DMS153 treated with DMSO at 0.1 percent for 48 hours (cell line): ENCODE measurements around the gene ASAP3.

Experiments
- DNase-seq: peaks from one replicate; lab custom pipeline; 2025; ENCODE audit not compliant: unreplicated experiment; lab: John Stamatoyannopoulos, UW

Gene ASAP3

DNA sequence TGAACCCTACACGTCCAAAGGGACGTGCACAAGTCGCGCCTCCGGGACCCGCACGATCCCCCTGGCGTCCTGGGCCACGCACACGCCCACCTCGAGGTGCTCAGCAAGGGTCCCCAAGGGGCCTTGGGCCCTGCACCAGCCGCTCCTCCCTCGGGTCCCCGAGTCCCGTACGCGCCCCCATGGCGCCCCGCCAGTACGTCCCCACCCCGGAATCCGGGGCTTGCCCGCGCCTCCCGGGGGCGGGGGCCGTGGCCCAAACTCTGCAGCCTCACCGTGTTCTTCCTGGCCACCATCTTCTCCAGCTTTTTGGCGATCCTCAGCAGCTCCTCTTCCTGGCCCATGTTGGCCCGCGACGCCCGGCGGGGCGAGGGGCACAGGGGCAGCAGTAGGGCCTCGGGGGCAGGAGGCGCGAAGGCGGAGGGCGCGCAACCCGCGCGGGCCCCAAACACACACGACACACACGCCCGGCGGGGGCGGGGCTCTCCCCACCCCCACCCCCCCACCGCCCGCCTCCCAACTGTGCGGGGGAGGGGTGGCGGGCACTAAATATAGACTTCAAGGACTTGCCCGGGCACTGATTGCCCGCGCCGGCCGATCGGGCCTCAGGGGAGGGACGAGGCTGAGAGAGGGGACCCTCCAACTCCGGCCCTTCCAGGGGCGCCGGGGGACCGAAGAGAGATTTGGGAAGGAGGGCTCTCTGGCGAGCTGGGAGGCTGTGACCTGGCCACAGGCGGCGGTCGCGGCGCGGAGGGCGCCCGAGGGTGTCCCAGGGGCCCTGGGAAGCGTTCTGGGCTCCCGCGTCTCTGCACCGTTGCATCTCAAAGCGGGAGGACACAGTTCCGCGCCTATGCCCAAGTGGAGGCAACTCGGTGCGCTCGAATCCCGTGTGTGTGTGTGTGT is 59.4 kb downstream of the ASAP3 start, which contains the start of gene TCEA3:
Gene TCEA3 (minus strand): TSS at position 456 of the 900 bp plus-strand sequence. CDS start 115 bp downstream, at position 341.
- no peak for DNase-seq

DNA sequence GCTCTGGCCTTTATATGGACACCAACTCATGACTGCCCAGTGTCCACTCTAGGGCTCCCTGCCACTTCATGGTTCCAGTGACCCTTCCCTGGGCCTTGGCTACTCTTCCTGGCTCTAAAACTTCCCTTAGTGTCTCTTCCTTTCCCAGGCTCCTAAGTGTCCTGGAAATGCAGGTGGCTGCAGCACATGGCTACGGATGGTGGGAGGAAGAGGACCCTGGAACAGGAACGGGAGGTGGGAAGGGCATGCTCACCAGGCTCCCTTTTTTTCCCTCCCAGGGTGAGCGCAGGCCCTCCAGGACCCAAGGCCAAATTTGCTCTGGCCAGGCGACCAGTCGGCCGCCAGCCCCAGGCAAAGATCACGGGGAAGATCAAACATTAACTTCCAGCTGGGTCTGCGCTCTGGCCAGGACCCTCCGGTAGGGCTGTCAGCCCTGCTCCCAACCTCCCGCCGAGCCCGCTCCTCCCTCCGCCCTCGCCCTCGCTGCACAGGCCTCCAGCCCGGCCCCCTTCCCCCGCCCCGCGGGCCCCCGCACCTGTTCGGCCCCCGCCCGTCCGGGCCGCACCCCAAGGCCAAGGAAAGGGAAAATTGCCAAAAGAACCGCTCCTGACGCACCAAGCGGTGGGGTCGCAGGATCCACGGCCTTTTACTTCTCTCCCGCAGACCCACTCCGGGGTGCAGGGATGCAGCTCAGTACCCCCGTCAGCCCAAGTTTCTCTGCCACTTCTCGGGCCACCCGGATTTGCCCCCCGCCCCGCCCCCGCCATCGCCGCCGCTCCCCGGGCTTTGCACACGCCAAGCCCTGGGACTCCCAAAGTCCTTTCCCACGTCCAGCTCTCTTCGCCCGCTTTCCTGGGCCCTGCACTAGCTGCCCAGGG is 60.3 kb downstream of the ASAP3 start:
- no peak for DNase-seq

DNA sequence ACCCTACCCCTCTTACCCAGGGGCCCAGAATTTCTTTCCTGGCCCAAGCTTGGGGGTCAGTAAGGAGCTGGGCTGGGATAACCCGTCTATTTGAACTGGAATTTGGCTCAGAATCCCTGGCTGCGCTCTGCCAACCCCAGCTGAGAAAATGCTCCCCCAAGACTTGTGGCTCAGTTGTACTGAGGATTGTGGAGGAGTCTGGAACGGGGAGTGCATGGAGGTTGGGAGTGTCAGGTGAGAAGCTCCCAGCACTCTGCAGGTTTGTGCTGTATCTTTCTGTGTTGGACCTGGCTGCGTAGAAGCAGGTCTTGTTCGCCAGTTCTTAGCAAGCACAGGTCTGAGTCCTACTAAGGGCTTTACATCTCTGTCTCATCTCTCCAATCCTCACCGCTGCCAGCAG is 61.0 kb downstream of the ASAP3 start:
- DNase-seq, result no peak

DNA sequence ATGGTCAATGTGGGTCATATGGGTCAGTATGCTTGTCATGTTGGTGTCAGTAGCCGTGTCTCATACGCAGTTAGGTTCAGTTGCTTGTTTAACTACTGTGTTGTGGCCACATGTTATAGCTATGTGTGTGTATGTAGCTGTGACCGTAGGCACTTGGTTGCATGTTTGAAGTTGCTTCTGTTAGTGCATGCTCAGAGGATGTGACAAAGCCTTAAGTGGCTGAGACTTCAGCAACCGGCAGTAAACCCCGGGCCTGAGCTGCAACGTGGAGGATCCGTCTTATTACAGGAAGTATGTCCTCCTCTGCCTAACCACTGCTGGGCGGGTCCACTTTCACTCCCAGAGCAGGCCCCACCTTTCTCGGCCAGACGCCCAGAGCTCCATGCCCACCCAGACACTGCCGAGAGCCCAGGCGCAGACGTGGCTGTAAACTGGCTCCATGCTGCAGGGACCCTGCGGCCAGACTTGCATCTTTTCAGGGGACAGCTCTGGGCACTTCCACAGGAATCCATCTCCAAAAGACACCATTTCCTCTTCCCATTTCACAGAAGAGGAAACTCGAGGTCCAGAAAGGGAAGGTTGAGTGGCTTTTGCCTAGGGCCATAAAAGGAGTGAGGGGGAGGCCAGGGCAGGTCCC is 61.6 kb downstream of the ASAP3 start:
- DNase-seq, result no peak

DNA sequence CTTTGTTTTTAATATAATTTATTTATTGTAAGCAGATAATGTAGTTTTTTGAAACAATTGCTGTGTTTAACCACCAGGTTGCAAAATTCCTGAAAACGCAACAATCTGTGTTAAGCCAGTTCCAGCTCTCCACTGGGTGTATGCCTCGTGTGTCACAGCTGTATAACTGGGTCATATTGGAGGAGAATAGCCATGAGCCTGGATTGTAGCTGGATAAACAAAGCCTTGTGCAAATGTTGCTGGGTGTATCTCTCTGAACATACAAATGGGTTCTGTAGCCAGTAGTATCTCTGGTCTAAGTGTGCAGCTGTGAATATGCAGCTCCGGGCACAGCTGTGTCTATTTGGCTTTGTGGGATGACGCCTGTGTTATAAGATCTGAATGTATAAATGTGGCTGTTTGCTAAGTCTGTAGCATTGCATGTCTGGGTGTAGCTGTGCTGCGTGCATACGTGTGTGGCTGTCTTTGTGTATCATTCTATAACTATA is 62.2 kb downstream of the ASAP3 start:
- DNase-seq, result peak; percentile 30

DNA sequence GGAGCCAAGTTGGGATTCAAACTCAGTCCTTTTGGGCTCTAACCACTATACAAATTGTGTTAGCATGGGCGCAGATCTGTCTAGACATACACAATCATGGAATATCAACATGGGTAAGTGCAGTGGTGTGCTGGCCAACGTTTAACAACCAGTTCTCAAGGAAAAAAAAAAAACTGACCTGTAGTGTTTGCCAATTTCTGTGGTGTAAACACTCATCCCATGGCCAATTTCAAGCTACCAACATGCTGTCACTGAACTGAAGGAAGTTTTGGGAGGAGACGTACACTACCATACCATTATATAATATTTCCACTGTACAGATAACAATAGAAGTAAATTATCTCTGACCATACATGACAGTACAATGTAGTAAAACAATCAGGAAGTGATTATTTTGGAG is 62.6 kb downstream of the ASAP3 start:
- no peak for DNase-seq

DNA sequence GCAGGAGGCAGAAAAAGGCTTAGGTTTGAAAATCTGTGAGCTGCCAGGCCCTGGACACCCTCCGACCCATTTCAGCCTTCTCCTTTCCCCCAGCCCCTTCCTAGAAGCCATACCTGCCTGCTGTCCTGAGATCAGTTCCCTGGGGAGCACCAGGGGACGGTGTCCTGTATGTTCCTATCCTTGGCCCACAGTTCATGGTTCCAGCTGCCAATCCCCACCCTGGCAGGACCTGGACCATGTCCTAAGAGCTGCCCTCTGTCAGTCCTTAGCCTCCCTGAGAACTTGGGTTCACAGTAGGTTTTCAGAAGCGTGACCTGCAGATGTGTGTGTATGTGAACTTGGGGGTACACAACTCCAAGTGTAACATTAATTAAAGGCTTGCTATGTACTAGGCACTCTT is 63.2 kb downstream of the ASAP3 start:
- DNase-seq, result no peak

DNA sequence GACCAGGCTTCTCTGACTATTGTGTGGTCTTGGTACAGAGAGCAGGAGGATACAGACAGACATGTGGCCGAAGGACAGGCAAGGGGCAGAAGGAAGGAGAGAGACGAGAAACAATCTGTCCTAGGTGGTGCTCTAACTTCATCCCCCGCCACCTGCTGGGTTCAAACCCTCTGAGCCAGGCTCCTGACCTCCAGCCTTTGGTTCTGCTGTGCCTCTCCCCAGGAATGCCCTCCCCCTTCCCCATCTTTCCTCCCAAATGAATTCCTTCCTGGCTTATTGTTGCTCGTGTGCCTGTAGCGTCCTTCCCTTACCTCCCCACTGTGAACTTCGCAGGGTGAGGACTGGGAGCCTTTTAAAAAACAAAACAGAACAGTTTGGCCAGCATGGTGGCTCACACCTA is 64.8 kb downstream of the ASAP3 start:
- no peak for DNase-seq

DNA sequence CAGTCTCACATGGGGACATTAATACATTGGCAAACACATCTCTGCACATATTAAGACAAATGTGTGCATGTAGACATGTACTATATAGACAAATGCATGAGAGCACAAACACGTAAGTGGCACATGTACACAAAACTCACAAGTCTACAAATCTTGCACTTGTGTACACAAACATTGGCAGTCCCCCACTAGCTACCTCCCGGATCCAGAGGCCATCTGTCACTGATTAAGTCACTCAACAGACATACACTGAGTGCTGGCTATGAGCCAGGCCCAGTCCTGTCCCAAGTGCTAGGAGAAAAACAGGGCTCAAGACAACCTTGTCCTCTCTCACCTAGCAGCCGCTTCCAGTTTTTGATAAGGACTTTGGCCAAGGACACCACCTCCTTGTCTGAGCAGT is 66.4 kb downstream of the ASAP3 start:
- DNase-seq, result peak; percentile 32

DNA sequence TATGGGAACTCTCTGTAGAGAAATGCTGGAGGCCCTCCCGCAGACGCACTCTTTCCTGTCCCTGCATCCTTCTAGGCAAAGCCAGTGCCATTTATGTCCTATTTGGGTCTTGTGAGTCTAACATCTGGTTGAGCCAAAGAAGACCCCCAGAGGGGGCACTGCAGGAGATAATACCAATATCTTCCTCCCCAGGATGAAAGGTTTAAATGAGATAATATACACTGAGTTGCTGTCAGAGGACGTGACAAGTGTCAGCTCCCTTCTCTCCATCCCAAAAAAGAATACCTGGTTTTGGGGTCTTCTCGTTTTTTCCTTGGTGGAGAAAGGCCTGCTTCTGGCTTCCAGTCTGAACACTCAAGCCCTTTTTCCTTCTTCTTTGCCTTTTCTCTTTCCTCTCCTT is 67.0 kb downstream of the ASAP3 start:
- no peak for DNase-seq

DNA sequence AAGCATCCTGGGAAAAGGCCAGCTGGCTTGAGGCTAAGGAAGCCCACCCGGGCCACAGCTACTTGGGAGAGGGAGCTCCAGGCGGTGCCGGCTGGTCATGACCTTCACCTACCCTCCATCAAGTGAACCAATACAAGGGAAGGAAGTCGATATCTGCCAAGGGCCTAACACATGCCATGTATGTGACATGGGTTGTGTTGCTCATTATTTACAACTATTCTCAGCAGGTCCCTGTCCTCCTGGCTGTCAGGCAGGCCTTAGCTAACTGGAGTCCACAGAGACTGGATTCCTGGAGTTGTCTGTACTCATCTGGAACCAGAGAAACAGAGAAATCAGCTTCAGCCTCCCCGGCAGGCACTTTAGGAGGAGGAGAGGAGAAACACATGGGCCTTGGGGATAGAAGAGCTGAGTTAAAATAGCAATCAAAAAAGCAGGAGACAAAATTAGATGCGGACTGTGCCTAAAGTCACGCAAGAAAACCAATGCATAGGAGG is 75.1 kb downstream of the ASAP3 start:
- no peak for DNase-seq

DNA sequence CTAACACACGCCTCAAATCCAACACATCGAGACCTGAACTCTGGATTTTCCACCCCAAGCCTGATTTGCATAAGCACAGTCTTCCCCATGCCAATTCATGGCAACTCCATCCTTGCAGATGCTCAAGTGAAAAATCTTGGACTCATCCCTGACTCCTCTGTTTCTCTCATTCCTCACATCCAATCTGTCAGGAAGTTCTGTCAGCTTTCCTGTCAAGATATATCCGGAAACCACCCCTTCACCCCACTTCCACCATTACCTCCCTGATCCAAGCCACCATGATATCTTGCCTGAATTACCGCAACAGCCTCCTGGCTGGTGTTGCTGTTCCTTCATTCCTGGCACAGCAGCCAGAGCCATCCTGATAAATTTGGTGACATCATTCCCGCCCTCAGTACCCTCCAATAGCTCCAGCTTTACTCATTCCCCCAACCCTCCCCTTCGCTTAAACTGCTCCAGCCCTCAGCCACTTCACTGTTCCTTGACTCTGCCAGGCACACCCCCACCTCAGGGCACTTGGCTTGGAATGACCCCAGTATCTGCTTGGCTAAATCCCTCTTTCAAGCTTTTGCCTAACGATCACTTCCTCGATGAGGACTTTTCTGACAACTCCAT is 76.9 kb downstream of the ASAP3 start:
- DNase-seq, result no peak

DNA sequence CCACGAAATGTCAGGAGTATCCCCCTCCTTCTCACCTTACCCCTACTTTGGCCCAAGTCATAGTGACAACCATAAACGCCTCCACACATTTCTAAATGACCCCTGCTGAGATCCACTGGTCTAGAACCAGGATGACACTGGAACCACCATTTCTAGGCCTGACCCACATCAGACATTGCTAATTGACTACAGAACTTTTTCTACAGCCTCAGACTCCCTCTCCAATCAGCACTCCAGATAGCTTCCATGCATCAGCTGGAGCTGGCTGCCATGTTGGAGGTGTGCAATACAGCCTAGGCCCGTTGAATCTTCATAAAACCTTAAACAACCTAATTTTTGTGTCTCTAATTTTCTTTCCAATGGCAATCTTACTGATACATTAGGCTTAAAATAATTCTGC is 78.0 kb downstream of the ASAP3 start:
- no peak for DNase-seq

DNA sequence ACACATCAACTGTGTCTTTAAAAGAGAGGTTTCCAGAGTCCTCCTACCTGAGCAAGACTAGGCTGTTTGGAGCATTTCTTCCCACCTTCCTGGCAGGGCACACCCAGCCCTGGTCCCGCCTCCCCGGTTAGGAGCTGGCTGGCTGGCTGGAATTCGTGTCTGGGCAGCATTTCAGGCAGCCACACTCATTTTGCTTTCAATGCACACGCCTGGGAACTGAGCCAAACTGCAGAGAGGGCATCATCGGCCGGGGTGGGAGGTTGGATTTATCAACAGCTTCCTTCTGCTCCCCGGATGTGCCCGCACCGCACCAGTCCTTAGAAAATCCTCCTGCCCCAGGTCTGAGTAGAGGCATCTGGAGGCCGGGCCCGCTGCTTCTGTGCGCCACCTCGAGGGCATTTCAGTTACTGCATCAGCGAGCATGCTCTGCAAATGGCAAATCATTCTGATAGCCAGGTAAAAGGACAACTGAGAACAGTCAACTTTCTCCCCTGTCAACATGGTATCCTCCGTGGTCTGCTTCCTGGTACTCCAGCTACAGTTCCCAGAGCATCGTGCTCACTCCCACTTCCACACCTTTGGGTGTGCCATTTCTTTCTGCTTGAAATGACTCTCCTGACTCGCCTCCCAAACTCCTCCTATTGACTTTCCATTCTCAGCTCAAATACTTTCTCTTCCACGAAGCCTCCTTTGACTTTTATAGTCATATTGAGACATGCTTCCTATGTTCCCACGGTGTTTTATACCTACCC is 80.1 kb downstream of the ASAP3 start:
- peak; percentile 96 for DNase-seq

DNA sequence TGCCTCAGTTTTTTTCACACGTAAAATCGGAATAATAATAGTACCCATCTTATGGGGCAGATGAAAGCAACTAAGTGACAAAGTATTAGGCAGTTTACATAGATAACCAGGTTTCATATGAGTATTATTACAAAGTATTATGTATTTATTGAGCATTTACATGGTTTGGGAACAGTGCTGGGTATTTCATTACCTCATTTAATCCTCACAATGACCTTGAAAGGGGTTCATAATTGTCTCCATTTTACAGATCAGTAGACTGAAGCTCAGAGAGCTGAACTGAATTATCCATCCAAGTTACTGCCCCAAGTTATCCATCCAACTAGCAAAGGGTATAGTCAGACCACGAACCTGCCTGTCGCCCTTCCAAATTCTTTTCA is 80.6 kb downstream of the ASAP3 start:
- DNase-seq, result no peak

DNA sequence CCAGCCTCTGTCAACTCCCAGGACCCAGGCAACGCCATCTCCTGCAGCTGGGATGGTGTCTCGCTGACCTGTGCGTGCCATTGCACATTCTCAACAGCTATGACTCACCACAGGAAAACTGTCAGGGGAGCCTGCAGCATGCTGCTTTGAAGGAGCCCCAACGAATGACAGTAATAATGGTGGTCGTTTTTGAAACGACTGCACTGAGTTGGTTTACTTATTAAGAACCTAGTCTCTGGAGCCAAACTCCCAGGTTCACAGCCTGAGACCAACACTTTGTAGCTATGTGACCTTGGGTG is 81.0 kb downstream of the ASAP3 start:
- DNase-seq, result no peak

DNA sequence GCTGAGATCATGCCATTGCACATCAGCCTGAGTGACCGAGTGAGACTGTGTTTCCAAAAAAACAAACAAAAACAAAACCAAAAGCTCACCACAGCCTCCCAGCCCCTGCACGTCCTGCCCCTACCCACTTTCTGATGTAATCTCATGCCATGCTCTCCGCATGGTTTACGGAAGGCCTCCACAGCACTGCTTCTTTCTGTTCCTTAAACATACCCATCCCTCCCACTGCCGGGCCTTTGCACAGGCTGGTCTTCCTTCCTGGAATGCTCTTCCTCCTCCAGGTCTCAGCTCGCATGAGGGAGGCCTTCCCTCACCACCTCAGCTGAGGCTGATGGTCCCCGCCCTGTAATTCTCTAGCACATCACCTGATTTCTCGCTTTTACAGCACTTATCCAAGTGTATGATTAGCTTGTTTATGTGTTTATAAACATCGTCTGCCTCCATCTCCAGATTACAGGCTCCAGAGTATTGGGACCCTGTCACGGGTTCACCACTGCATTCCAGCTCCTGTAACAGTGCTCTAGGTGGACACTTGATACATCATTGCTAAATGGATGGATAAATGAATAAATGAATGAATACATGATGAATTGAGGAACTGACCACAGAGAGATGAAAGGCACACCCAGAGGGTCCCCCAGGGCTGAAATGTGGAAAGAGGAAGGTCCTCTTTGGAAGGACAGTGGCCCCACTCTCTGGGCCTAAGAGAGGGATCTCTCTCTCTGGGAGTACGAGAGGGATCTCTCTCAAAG is 81.5 kb downstream of the ASAP3 start:
- DNase-seq, result no peak

DNA sequence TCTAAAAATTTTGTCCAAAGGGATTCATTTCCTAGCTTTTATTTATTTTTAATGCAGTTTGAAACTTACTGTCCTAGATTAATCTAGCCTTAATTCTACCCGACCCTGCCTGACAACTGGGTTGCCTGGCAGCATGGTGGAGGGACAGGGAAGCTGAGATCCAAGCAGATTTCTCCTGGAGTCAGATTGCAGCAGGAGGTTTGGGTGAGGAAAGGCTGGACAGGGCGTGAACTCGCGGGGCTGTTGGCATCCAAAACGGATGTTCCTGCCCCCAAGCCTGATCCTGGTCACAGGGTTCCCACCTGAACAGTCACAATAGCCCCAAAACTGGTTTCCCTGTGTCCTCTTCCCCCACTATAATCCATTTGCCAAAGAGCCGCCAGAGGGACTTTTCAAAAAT is 82.7 kb downstream of the ASAP3 start:
- no peak for DNase-seq

DNA sequence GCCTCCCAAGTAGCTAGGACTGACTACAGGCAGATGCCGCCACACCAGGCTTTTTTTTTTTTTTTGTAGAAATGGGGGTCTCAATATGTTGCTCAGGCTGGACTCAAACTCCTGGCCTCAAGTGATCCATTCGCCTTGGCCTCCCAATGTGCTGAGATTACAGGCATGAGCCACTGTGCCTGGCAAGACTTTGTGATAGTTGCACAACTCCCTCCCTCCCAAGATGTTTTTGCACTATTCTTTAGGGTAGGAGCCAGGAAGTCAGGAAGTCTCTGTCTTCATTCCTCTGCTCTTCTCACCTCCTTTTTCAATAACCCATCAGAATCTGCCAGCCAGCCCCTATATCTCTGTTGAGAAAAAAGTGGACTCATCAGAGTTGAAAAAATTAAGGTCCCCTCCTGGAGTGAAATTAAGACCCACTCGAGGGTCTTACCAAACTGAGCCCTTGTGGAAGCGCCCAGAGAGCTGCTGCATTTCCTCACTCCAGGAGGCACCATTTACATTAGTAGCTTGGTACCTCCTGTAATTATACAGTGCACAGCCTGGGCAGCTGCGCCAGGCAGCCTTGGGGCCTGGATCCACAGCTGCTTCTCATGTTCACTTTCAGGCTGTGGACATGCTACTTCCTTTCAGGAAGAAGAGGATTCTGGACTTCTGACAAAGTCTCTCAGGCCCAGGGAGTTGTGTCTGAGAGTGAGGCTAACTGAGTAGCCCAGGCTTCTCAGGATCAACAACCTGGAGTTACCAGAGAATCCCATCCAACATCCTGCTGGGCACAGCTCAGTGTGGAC is 83.5 kb downstream of the ASAP3 start:
- DNase-seq, result no peak
